HepG2 (cell line): Measurements from ENCODE around the gene AFTPH.

ENCODE experiments used
- JUN ChIP-seq: sonication (generic); formaldehyde crosslinking; IDR thresholded peaks from 2 replicates; pipeline ENCODE4 v1.4.0; 2020; ENCODE audit warnings: mild to moderate bottlenecking, missing genetic modification reagents
- NFKB2 ChIP-seq: sonication (generic); formaldehyde crosslinking; IDR thresholded peaks from 2 replicates; pipeline ENCODE4 v1.4.0; 2020; ENCODE audit warnings: missing genetic modification reagents, borderline replicate concordance
- SKIL ChIP-seq: sonication (generic); formaldehyde crosslinking; IDR thresholded peaks from 2 replicates; pipeline ENCODE4 v1.8.0; 2022; ENCODE audit warnings: missing genetic modification reagents, mild to moderate bottlenecking, moderate library complexity, borderline replicate concordance
- TAF1 ChIP-seq: sonication (generic); formaldehyde crosslinking; IDR thresholded peaks from 2 replicates; pipeline ENCODE4 v1.4.0; 2020; ENCODE audit warnings: missing genetic modification reagents

- TF ChIP-seq TAF1 (CRISPR knock-in tag) (no peak), SKIL (no peak), NFKB2 (CRISPR knock-in tag) (no peak), JUN (no peak)
These were observed 86.3 kb downstream of the AFTPH start for GRCh38 chr2:64610316-64610855.
